HEK293 (cell line): ENCODE data around the gene NEGR1.

Experiments
- CTCF ChIA-PET: fragments of 350-600 bp; formaldehyde crosslinking; extraction: SDS; loops from one replicate; lab custom pipeline; 2021; ENCODE audit warnings: antibody characterized with exemption; lab: Yijun Ruan, JAX
- POLR2A ChIA-PET: fragments of 300-600 bp; formaldehyde crosslinking; extraction: SDS; loops from one replicate; lab custom pipeline; 2020; ENCODE audit warnings: antibody characterized with exemption, inconsistent platforms; lab: Yijun Ruan, JAX
- H3K27ac ChIP-seq: fragments of 200-500 bp; sonication (Bioruptor generic); 2 replicates; pipeline ENCODE4 v1.5.1; 2014; ENCODE audit warnings: low read depth, low read length, control low read depth, inconsistent platforms; ENCODE audit errors: extremely low read depth
- H3K36me3 ChIP-seq, 2 experiments: fragments of 200-500 bp in 1 of 2; sonication (Bioruptor generic) in 1 of 2; 1 replicate in 1 of 2; 2 replicates in 1 of 2; pipeline ENCODE4 v1.5.1; 2014 to 2017; ENCODE audit warnings: inconsistent platforms in 2 of 2, low read length in 2 of 2; ENCODE audit not compliant: control insufficient read depth in 2 of 2, insufficient read depth in 1 of 2
- H3K4me1 ChIP-seq: fragments of 200-500 bp; sonication (Bioruptor generic); 2 replicates; pipeline ENCODE4 v1.5.1; 2014; ENCODE audit warnings: mild to moderate bottlenecking, low read length, inconsistent platforms; ENCODE audit not compliant: control insufficient read depth, insufficient read depth
- H3K4me3 ChIP-seq: 2 replicates; pipeline ENCODE4 v1.5.1; 2011; ENCODE audit warnings: low read depth, mild to moderate bottlenecking, control low read depth, low read length, moderate library complexity
- H3K9me3 ChIP-seq: fragments of 200-500 bp; sonication (Bioruptor generic); 2 replicates; pipeline ENCODE4 v1.5.1; 2014; ENCODE audit warnings: low read depth, low read length, inconsistent platforms; ENCODE audit not compliant: control insufficient read depth, insufficient read depth
- AEBP2 ChIP-seq: fragments of 450-650 bp; formaldehyde crosslinking; IDR thresholded peaks from 2 replicates; pipeline ENCODE4 v1.5.1; 2016; ENCODE audit warnings: missing biosample characterization, missing genetic modification characterization, borderline replicate concordance
- GLIS2 ChIP-seq: fragments of 450-650 bp; formaldehyde crosslinking; IDR thresholded peaks from 2 replicates; pipeline ENCODE4 v1.5.1; 2016; ENCODE audit warnings: missing biosample characterization, missing genetic modification characterization
- HIC1 ChIP-seq: fragments of 450-650 bp; formaldehyde crosslinking; IDR thresholded peaks from 2 replicates; pipeline ENCODE4 v1.5.1; 2016; ENCODE audit warnings: missing biosample characterization, missing genetic modification characterization
- KLF9 ChIP-seq: fragments of 450-650 bp; formaldehyde crosslinking; IDR thresholded peaks from 2 replicates; pipeline ENCODE4 v1.5.1; 2016; ENCODE audit warnings: missing biosample characterization, missing genetic modification characterization, low read depth
- SP7 ChIP-seq: fragments of 450-650 bp; formaldehyde crosslinking; IDR thresholded peaks from 2 replicates; pipeline ENCODE4 v1.5.1; 2016; ENCODE audit warnings: missing biosample characterization, missing genetic modification characterization
- ZBTB49 ChIP-seq: fragments of 450-650 bp; formaldehyde crosslinking; IDR thresholded peaks from 2 replicates; pipeline ENCODE4 v1.5.1; 2016; ENCODE audit warnings: missing biosample characterization, missing genetic modification characterization, low read depth
- ZFHX2 ChIP-seq: fragments of 450-650 bp; formaldehyde crosslinking; conservative IDR thresholded peaks from 2 replicates; pipeline ENCODE4 v1.5.1; 2016; ENCODE audit warnings: missing biosample characterization, missing genetic modification characterization
- ZNF138 ChIP-seq: fragments of 450-650 bp; formaldehyde crosslinking; IDR thresholded peaks from 2 replicates; pipeline ENCODE4 v1.5.1; 2016; ENCODE audit warnings: missing biosample characterization, missing genetic modification characterization, borderline replicate concordance
- ZNF140 ChIP-seq: fragments of 450-650 bp; formaldehyde crosslinking; IDR thresholded peaks from 2 replicates; pipeline ENCODE4 v1.5.1; 2016; ENCODE audit warnings: missing biosample characterization, missing genetic modification characterization
- ZNF16 ChIP-seq: fragments of 450-650 bp; formaldehyde crosslinking; IDR thresholded peaks from 2 replicates; pipeline ENCODE4 v1.5.1; 2016; ENCODE audit warnings: low read depth, missing biosample characterization, missing genetic modification characterization
- ZNF174 ChIP-seq: fragments of 450-650 bp; formaldehyde crosslinking; IDR thresholded peaks from 2 replicates; pipeline ENCODE4 v1.5.0; 2017; ENCODE audit warnings: missing biosample characterization, mild to moderate bottlenecking, missing genetic modification characterization
- ZNF23 ChIP-seq: fragments of 450-650 bp; formaldehyde crosslinking; IDR thresholded peaks from 2 replicates; pipeline ENCODE4 v1.5.1; 2016; ENCODE audit warnings: missing biosample characterization, missing genetic modification characterization, borderline replicate concordance
- ZNF302 ChIP-seq: fragments of 450-650 bp; formaldehyde crosslinking; IDR thresholded peaks from 2 replicates; pipeline ENCODE4 v1.5.1; 2016; ENCODE audit warnings: missing biosample characterization, missing genetic modification characterization, low read depth
- ZNF341 ChIP-seq: fragments of 450-650 bp; formaldehyde crosslinking; IDR thresholded peaks from 2 replicates; pipeline ENCODE4; 2016; ENCODE audit warnings: low read depth, missing biosample characterization, missing genetic modification characterization
- ZNF37A ChIP-seq: fragments of 450-650 bp; IDR thresholded peaks from 2 replicates; pipeline ENCODE4 v1.5.1; 2018; ENCODE audit warnings: missing biosample characterization, missing genetic modification characterization
- ZNF488 ChIP-seq: fragments of 450-650 bp; formaldehyde crosslinking; IDR thresholded peaks from 2 replicates; pipeline ENCODE4 v1.5.1; 2016; ENCODE audit warnings: missing biosample characterization, missing genetic modification characterization
- ZNF513 ChIP-seq: fragments of 450-650 bp; IDR thresholded peaks from 2 replicates; pipeline ENCODE4 v1.5.1; 2018; ENCODE audit warnings: missing biosample characterization, missing genetic modification characterization
- ZNF555 ChIP-seq: fragments of 450-650 bp; formaldehyde crosslinking; conservative IDR thresholded peaks from 2 replicates; pipeline ENCODE4 v1.5.1; 2017; ENCODE audit warnings: missing biosample characterization, mild to moderate bottlenecking, missing genetic modification characterization, inconsistent platforms
- ZNF585B ChIP-seq: fragments of 450-650 bp; formaldehyde crosslinking; IDR thresholded peaks from 2 replicates; pipeline ENCODE4 v1.5.1; 2016; ENCODE audit warnings: missing biosample characterization, missing genetic modification characterization
- ZNF623 ChIP-seq: fragments of 450-650 bp; formaldehyde crosslinking; IDR thresholded peaks from 2 replicates; pipeline ENCODE4 v1.5.1; 2016; ENCODE audit warnings: missing biosample characterization, missing genetic modification characterization
- ZNF626 ChIP-seq: fragments of 450-650 bp; sonication (Bioruptor Pico); formaldehyde crosslinking; IDR thresholded peaks from 2 replicates; pipeline ENCODE4 v1.5.1; 2018; ENCODE audit warnings: missing biosample characterization, missing genetic modification characterization, inconsistent platforms
- ZNF701 ChIP-seq: fragments of 450-650 bp; formaldehyde crosslinking; IDR thresholded peaks from 2 replicates; pipeline ENCODE4 v1.5.1; 2016; ENCODE audit warnings: missing biosample characterization, missing genetic modification characterization
- ZNF747 ChIP-seq: fragments of 450-650 bp; formaldehyde crosslinking; IDR thresholded peaks from 2 replicates; pipeline ENCODE4 v1.5.1; 2016; ENCODE audit warnings: missing biosample characterization, missing genetic modification characterization
- ZNF785 ChIP-seq: fragments of 450-650 bp; formaldehyde crosslinking; IDR thresholded peaks from 2 replicates; pipeline ENCODE4 v1.5.1; 2016; ENCODE audit warnings: missing biosample characterization, missing genetic modification characterization
- ZNF791 ChIP-seq: fragments of 450-650 bp; formaldehyde crosslinking; IDR thresholded peaks from 2 replicates; pipeline ENCODE4 v1.5.1; 2016; ENCODE audit warnings: missing biosample characterization, missing genetic modification characterization
- ZSCAN30 ChIP-seq: fragments of 450-650 bp; IDR thresholded peaks from 2 replicates; pipeline ENCODE4 v1.5.1; 2018; ENCODE audit warnings: missing biosample characterization, mild to moderate bottlenecking, missing genetic modification characterization, moderate library complexity

Gene NEGR1

DNA sequence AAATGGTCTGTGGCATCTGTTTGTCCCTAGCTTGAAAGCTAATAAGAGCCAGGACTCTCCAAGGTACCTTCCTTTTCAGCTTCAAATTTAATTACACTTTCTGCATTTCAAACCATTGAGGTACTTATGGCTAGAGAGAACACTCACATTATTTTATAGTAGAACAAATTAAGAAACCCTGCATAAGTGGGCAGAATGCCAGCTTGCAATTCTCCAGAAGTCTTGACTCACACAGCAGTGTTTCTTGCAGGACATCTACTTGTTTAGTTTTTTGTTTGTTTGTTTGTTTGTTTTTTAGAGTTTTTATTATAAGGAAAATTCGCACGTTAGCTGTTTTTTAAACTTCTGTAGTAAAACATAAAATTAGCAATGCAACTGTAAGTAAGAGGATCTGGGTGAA lies 397.2 kb downstream of the NEGR1 start:
- CTCF ChIA-PET: no interaction called here
- Histone ChIP-seq H3K4me1 (no peaks in the 10 kb centered on the region), H3K27ac (no peak overlapping the region)
- no peak for TF ChIP-seq HIC1 (tag by site-specific recombination)
- no peak for TF ChIP-seq GLIS2 (tag by site-specific recombination)
- no peak for TF ChIP-seq ZFHX2
- TF ChIP-seq KLF9: no peak
- TF ChIP-seq, all 188 proteins: peak for 0
- Histone ChIP-seq H3K36me3 (no peaks in the 10 kb centered on the region), H3K9me3 (no peaks in the 10 kb centered on the region), H3K4me3 (no peak overlapping the region)
- POLR2A ChIA-PET: no interaction called here

DNA sequence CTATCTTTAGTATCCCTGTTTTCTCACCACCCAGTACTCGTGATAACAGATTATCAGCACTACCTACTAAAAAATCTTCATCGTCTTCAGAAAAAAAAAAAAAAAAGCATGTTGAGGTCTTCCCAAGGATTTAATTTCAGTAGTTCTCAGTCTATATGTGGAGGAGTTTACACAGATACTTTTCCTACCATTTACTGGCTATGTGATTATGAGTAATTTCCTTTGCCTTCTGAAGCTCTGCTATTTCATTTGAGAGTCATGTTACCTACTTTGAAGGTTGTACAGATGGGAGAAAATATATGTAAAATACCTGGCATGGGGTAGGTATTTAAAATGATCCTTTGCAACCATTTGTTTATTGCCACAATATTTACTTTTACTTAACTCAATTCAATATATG lies 399.7 kb downstream of the NEGR1 start:
- H3K4me1 ChIP-seq: no peaks in the 10 kb centered on the region
- TF ChIP-seq ZNF488 (tag by site-specific recombination) (no peak), ZNF747 (tag by site-specific recombination) (no peak), ZNF585B (no peak), ZNF23 (tag by site-specific recombination) (no peak), ZNF785 (tag by site-specific recombination) (no peak), ZNF37A (tag by site-specific recombination) (no peak), ZNF341 (tag by site-specific recombination) (no peak), ZNF140 (tag by site-specific recombination) (no peak), ZNF623 (tag by site-specific recombination) (no peak), ZNF701 (tag by site-specific recombination) (no peak), ZNF626 (no peak)
- TF ChIP-seq, all 188 proteins: peak for 0
- no peak overlapping the region for H3K4me3 ChIP-seq
- no peak overlapping the region for H3K27ac ChIP-seq
- H3K36me3 ChIP-seq: no peaks in the 10 kb centered on the region
- POLR2A ChIA-PET: no interaction called here
- CTCF ChIA-PET: no interaction called here
- no peaks in the 10 kb centered on the region for H3K9me3 ChIP-seq

DNA sequence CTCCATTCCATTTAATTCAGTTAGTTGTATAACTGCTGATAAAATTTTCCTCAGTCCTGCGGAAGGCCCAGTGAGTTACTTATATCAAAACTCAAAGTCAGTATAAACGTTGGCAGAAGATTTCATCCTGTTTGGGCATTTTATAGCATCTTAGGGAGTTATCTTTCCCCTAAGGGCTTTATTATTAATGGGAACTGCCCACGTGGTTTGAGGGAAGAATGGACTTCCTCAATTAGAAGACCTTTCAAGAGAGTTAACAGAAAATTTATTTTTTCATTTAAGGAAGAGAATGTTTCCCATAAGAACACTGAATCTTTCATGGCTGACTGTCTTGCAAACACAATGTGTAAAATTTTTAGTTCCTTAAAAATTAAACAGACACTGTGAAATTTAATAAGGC lies 400.1 kb downstream of the NEGR1 start:
- Histone ChIP-seq H3K4me3 (no peak overlapping the region), H3K9me3 (no peaks in the 10 kb centered on the region), H3K4me1 (no peaks in the 10 kb centered on the region), H3K36me3 (no peaks in the 10 kb centered on the region), H3K27ac (no peak overlapping the region)
- CTCF ChIA-PET: no interaction called here
- POLR2A ChIA-PET: no interaction called here
- TF ChIP-seq AEBP2 (no peak), ZNF302 (tag by site-specific recombination) (no peak), ZNF555 (tag by site-specific recombination) (no peak), GLIS2 (tag by site-specific recombination) (no peak), SP7 (tag by site-specific recombination) (no peak), ZSCAN30 (tag by site-specific recombination) (no peak), ZNF16 (tag by site-specific recombination) (no peak), ZBTB49 (no peak), ZNF791 (tag by site-specific recombination) (no peak), ZNF174 (no peak), ZNF513 (tag by site-specific recombination) (no peak), ZNF138 (tag by site-specific recombination) (no peak)
